CD4-positive, alpha-beta T cell treated with Interleukin-2 at 100 ng/mL for 4 hours (primary cell): ENCODE results near the gene ZMYND19.
"Not testable (repeated sequence)": the region's sequence is repeated elsewhere in the genome, so short reads cannot be mapped to it uniquely, and the experiment has no call there.

Source experiments
- DNase-seq: peaks from one replicate; pipeline ENCODE4 v3.0.0-alpha.2; 2020; ENCODE audit warnings: low spot score

Gene ZMYND19

GRCh38 chr9:137614631-137615386 lies 24.5 kb upstream of the ZMYND19 start:
- DNase-seq = no peak

GRCh38 chr9:137613738-137614523 lies 23.6 kb upstream of the ZMYND19 start:
- no peak for DNase-seq

GRCh38 chr9:137613259-137613658 lies 22.9 kb upstream of the ZMYND19 start:
- DNase-seq = no peak

- DNase-seq = no peak
These were observed 22.4 kb upstream of the ZMYND19 start for GRCh38 chr9:137612741-137613142.

GRCh38 chr9:137611623-137612609 lies 21.6 kb upstream of the ZMYND19 start:
- DNase-seq = peak; percentile 57

GRCh38 chr9:137610944-137611343 lies 20.6 kb upstream of the ZMYND19 start:
- DNase-seq = no peak

GRCh38 chr9:137607141-137607857 lies 17.0 kb upstream of the ZMYND19 start:
- no peak for DNase-seq

- DNase-seq = no peak
These were observed 16.4 kb upstream of the ZMYND19 start for GRCh38 chr9:137606734-137607138.

GRCh38 chr9:137606005-137606621 lies 15.8 kb upstream of the ZMYND19 start:
- no peak for DNase-seq

- DNase-seq = peak; percentile 94
These were observed 15.1 kb upstream of the ZMYND19 start, which contains the start of gene ARRDC1 for GRCh38 chr9:137605121-137606004. TSS of gene ARRDC1 (plus strand) at chr9:137605686. CDS start at chr9:137605718, 32 bp downstream.

GRCh38 chr9:137604345-137605086 lies 14.2 kb upstream of the ZMYND19 start:
- DNase-seq = no peak

- DNase-seq = no peak
These were observed 13.6 kb upstream of the ZMYND19 start for GRCh38 chr9:137603879-137604278.

GRCh38 chr9:137602661-137603060 lies 12.3 kb upstream of the ZMYND19 start:
- DNase-seq = no peak

- no peak for DNase-seq
These were observed 8.6 kb upstream of the ZMYND19 start for GRCh38 chr9:137598943-137599342.

- DNase-seq = not testable (repeated sequence)
These were observed 6.3 kb upstream of the ZMYND19 start for GRCh38 chr9:137596577-137596976.

GRCh38 chr9:137593176-137593575 lies 2.9 kb upstream of the ZMYND19 start:
- DNase-seq = no peak

GRCh38 chr9:137592767-137593166 lies 2.5 kb upstream of the ZMYND19 start:
- no peak for DNase-seq

GRCh38 chr9:137590123-137590468 lies 216 bp downstream of the ZMYND19 start:
- DNase-seq = no peak

- DNase-seq = no peak
These were observed 730 bp downstream of the ZMYND19 start for GRCh38 chr9:137589441-137590122.
